Vein endothelial cell (primary cell): ENCODE data around the gene MAFB. TPM values are rescaled to one million over a fixed set of nuclear protein-coding genes. Genes with fewer than 3 reads are reported as not detected.

Source experiments
- total RNA-seq: library from RNA; depleted of rRNA; stranded (reverse); fragments of >200 nt; gene quantifications from 2 replicates; pipeline ENCODE4 v1.2.3, GENCODE V29; 2012

Gene MAFB
- total RNA-seq: 5.9 and 12.1 TPM in 2 replicates

DNA sequence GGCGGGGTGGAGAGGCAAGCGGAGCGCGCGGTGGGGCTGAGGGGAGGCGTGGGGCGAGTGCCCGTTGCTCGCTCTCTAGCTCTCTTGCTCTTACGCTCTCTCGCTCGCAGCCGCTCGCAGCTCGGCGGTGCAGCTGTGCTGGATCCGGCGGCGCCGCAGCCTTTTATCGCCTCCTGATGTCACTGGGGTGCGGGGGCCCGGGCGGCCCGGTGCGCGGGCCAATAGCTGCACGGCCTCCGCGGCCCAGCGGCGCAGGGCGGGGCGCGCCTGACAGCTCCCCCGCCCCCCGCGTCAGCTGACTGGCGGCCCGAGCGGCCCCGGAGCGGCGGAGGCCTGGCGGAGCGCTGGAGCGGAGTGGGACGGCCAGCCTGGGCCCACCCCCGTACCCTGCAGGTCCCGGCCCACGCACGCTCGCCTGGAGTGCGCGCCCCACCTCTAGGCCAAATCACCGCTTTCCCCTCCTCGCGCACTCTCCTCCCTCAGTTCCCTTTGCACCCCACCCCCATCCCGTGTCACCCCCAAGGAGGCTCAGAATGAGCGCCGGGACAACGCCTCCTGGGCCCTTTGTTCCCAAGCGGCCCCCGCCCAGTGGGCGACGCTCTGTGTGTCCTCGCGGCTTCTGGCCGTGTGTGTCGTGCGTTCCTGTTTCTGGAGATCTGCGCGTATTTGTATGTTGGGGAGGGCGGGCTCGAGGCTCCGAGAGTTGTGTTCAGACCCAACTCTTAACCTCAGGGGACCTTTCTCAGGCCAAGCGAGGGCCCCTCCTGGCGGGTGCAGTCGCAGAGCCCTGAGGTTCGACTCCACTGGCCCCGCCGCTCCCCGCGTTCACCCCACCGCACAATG is at the start of gene MAFB:
Gene MAFB (minus strand): TSS at position 137 of the 843 bp plus-strand sequence. CDS start 386 bp downstream, outside the sequence.

